ENCODE measurements around the gene CCZ1. TPM values are rescaled to one million over a fixed set of nuclear protein-coding genes. Genes with fewer than 3 reads are reported as not detected.
"Not testable (repeated sequence)": the region's sequence is repeated elsewhere in the genome, so short reads cannot be mapped to it uniquely, and the experiment has no call there.

CCZ1 gene
- total RNA-seq, 1 donor from 2014 or later = 85.3 TPM

GRCh38 chr7:5867060-5867459, 31.5 kb upstream of the CCZ1 start:
- CTCF ChIA-PET = no interaction called here
- Mint-ChIP-seq H3K4me3 (no peak overlapping the region), H3K27ac (no peak overlapping the region), H3K36me3 (ENCODE audit: low read depth) (no peaks in the 10 kb centered on the region), H3K4me1 (no peaks in the 10 kb centered on the region), H3K27me3 (peaks cover 21% of the 10 kb centered on the region), H3K9me3 (peaks cover 5% of the 10 kb centered on the region)
- POLR2A ChIA-PET = no interaction called here
- DNase-seq (no peak), ATAC-seq (ENCODE audit: low read depth) (no peak)
- TF ChIP-seq CTCF (IDR thresholded peaks at IDR 0.05) = no peak
- intact Hi-C loops (cut with micrococcal nuclease) = no loop called here

GRCh38 chr7:5868928-5869341, 29.6 kb upstream of the CCZ1 start:
- intact Hi-C loops (cut with micrococcal nuclease); POLR2A ChIA-PET; H3K9me3 Mint-ChIP-seq; H3K36me3 Mint-ChIP-seq (ENCODE audit: low read depth); CTCF ChIA-PET; H3K4me3 Mint-ChIP-seq; ATAC-seq (ENCODE audit: low read depth); H3K4me1 Mint-ChIP-seq; H3K27ac Mint-ChIP-seq; DNase-seq: not testable (repeated sequence)
- H3K27me3 Mint-ChIP-seq = peaks cover 11% of the 10 kb centered on the region

- no peak overlapping the region for H3K27ac Mint-ChIP-seq
- H3K4me3 Mint-ChIP-seq = no peak overlapping the region
- peaks cover 5% of the 10 kb centered on the region for H3K9me3 Mint-ChIP-seq
- no peaks in the 10 kb centered on the region for H3K36me3 Mint-ChIP-seq (ENCODE audit: low read depth)
- no peak for TF ChIP-seq CTCF (IDR thresholded peaks at IDR 0.05)
- ATAC-seq (ENCODE audit: low read depth) = no peak
- H3K4me1 Mint-ChIP-seq = no peaks in the 10 kb centered on the region
- ChIA-PET CTCF (no interaction called here), POLR2A (no interaction called here)
- DNase-seq = no peak
- peaks cover 11% of the 10 kb centered on the region for H3K27me3 Mint-ChIP-seq
- intact Hi-C loops (cut with micrococcal nuclease) = no loop called here
Measured at GRCh38 chr7:5869691-5870090, 28.8 kb upstream of the CCZ1 start.

- Mint-ChIP-seq H3K4me1 (no peaks in the 10 kb centered on the region), H3K27me3 (peaks cover 11% of the 10 kb centered on the region), H3K4me3 (no peak overlapping the region), H3K36me3 (ENCODE audit: low read depth) (no peaks in the 10 kb centered on the region), H3K27ac (no peak overlapping the region), H3K9me3 (peaks cover 5% of the 10 kb centered on the region)
- no peak for TF ChIP-seq CTCF (IDR thresholded peaks at IDR 0.05)
- ATAC-seq (ENCODE audit: low read depth) (no peak), DNase-seq (no peak)
- POLR2A ChIA-PET = no interaction called here
- intact Hi-C loops (cut with micrococcal nuclease) = no loop called here
- CTCF ChIA-PET = no interaction called here
Measured at GRCh38 chr7:5870311-5870710, 28.2 kb upstream of the CCZ1 start.

- Mint-ChIP-seq H3K27ac (no peak overlapping the region), H3K36me3 (ENCODE audit: low read depth) (no peaks in the 10 kb centered on the region), H3K9me3 (peaks cover 4% of the 10 kb centered on the region), H3K4me3 (no peak overlapping the region), H3K4me1 (no peaks in the 10 kb centered on the region), H3K27me3 (peaks cover 5% of the 10 kb centered on the region)
- POLR2A ChIA-PET = no interaction called here
- DNase-seq (no peak), ATAC-seq (ENCODE audit: low read depth) (no peak)
- CTCF ChIA-PET = no interaction called here
- intact Hi-C loops (cut with micrococcal nuclease) = no loop called here
- TF ChIP-seq CTCF (IDR thresholded peaks at IDR 0.05) = no peak
Measured at GRCh38 chr7:5872326-5872725, 26.2 kb upstream of the CCZ1 start.

GRCh38 chr7:5879591-5879990, 18.9 kb upstream of the CCZ1 start:
- DNase-seq; H3K4me3 Mint-ChIP-seq; intact Hi-C loops (cut with micrococcal nuclease); H3K27ac Mint-ChIP-seq; ATAC-seq (ENCODE audit: low read depth); POLR2A ChIA-PET; CTCF ChIA-PET; H3K9me3 Mint-ChIP-seq; H3K36me3 Mint-ChIP-seq (ENCODE audit: low read depth); H3K27me3 Mint-ChIP-seq; H3K4me1 Mint-ChIP-seq: not testable (repeated sequence)

GRCh38 chr7:5880106-5880505, 18.4 kb upstream of the CCZ1 start:
- DNase-seq; intact Hi-C loops (cut with micrococcal nuclease): not testable (repeated sequence)

GRCh38 chr7:5884431-5884830, 14.1 kb upstream of the CCZ1 start:
- DNase-seq; H3K36me3 Mint-ChIP-seq (ENCODE audit: low read depth); H3K27me3 Mint-ChIP-seq; H3K9me3 Mint-ChIP-seq; H3K27ac Mint-ChIP-seq; intact Hi-C loops (cut with micrococcal nuclease); H3K4me3 Mint-ChIP-seq; H3K4me1 Mint-ChIP-seq; ATAC-seq (ENCODE audit: low read depth): not testable (repeated sequence)
- ChIA-PET CTCF (interaction anchor here (0.7 kb wide), 1 partner anchor 113 kb away, joined by 3 read pairs; no protein-coding TSS in a partner anchor), POLR2A (interaction anchor here (0.6 kb wide), 1 partner anchor 8 kb away, joined by 3 read pairs; no protein-coding TSS in a partner anchor)

More at GRCh38 chr7:5880106-5880505, 18.4 kb upstream of the CCZ1 start:
- H3K27ac Mint-ChIP-seq; H3K4me1 Mint-ChIP-seq; H3K27me3 Mint-ChIP-seq; H3K4me3 Mint-ChIP-seq; H3K9me3 Mint-ChIP-seq; CTCF ChIA-PET; POLR2A ChIA-PET; ATAC-seq (ENCODE audit: low read depth); H3K36me3 Mint-ChIP-seq (ENCODE audit: low read depth): not testable (repeated sequence)

GRCh38 chr7:5888021-5888420, 10.5 kb upstream of the CCZ1 start:
- H3K27ac Mint-ChIP-seq; H3K36me3 Mint-ChIP-seq (ENCODE audit: low read depth); ATAC-seq (ENCODE audit: low read depth); H3K27me3 Mint-ChIP-seq; CTCF ChIA-PET; H3K4me3 Mint-ChIP-seq; DNase-seq; H3K9me3 Mint-ChIP-seq; H3K4me1 Mint-ChIP-seq; intact Hi-C loops (cut with micrococcal nuclease): not testable (repeated sequence)
- POLR2A ChIA-PET = interaction anchor here (0.6 kb wide), 1 partner anchor 157 kb away, joined by 4 read pairs; no protein-coding TSS in a partner anchor

Measured in activated B cell treated with CpG ODN at 0.5 μM for 24 hours (primary cell).